Measurements from ENCODE around the gene ARFGAP3. TPM values are rescaled to one million over a fixed set of nuclear protein-coding genes. Genes with fewer than 3 reads are reported as not detected.

ARFGAP3 gene
- total RNA-seq, 1 donor from 2014 or later, result 59.1 TPM

DNA sequence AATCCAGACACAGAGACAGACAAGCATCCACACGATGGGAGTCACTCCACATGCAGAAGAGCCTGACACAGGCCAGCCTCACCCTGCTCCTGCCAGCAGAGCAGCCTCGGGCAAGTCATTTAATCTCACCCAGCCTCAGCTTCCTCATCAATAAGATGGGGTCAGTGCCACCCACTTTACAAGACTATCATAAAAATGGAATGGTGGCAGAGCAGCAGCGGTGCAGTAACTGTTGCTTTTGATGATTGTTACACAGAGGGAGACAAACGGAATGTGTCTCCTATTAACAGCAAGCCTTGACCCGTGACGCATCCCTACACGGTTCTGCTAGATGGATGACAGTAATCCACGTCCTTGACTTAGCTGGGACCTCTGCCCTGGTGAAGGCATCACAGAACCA lies 26.0 kb upstream of the ARFGAP3 start:
- TF ChIP-seq, protein P1, sequence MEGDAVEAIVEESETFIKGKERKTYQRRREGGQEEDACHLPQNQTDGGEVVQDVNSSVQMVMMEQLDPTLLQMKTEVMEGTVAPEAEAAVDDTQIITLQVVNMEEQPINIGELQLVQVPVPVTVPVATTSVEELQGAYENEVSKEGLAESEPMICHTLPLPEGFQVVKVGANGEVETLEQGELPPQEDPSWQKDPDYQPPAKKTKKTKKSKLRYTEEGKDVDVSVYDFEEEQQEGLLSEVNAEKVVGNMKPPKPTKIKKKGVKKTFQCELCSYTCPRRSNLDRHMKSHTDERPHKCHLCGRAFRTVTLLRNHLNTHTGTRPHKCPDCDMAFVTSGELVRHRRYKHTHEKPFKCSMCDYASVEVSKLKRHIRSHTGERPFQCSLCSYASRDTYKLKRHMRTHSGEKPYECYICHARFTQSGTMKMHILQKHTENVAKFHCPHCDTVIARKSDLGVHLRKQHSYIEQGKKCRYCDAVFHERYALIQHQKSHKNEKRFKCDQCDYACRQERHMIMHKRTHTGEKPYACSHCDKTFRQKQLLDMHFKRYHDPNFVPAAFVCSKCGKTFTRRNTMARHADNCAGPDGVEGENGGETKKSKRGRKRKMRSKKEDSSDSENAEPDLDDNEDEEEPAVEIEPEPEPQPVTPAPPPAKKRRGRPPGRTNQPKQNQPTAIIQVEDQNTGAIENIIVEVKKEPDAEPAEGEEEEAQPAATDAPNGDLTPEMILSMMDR (IDR thresholded peaks at IDR 0.05), result no peak
- Mint-ChIP-seq H3K4me1 (ENCODE audit: unreplicated experiment) (no peaks in the 10 kb centered on the region), H3K27me3 (ENCODE audit: unreplicated experiment) (no peaks in the 10 kb centered on the region), H3K36me3 (ENCODE audit: unreplicated experiment) (peaks cover 18% of the 10 kb centered on the region), H3K9me3 (ENCODE audit: unreplicated experiment) (no peaks in the 10 kb centered on the region), H3K4me3 (ENCODE audit: unreplicated experiment) (no peak overlapping the region), H3K27ac (ENCODE audit: unreplicated experiment) (no peak overlapping the region)
- DNase-seq (ENCODE audit: extremely low spot score, unreplicated experiment), result no peak

DNA sequence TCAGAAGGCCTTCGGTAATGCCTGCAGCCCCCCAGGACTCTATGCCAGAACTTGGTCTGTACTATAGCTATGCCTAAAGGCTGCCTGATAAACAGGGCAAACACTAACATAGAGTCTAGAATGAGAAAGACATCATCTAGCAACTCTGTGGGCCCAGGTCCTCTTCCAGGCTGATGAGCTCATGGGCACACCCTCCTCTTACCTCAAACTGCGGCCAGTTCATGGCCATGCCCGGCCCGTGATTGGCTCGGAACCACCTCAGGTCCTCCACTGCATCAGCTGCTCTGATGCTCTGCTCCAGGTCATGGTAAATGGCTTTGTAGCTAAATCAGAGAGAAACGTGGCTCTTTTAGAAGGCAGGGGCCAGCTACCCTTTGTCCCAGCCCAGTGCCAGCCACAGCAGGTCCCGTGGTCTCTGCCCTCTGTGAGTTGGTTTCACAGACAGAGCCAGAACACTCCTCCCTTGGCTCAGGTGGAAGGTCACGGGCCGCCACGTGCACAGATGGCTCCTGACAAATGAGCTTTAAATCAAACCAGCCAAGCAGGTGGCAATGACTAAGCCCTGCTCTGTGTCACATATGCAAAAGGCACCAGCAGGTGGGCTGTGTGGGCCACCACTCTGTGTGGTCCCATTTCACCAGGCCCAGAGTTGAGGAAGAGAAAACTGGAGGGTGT lies 25.0 kb upstream of the ARFGAP3 start:
- no peak overlapping the region for H3K4me3 Mint-ChIP-seq (ENCODE audit: unreplicated experiment)
- H3K9me3 Mint-ChIP-seq (ENCODE audit: unreplicated experiment), result no peaks in the 10 kb centered on the region
- TF ChIP-seq, protein P1 (IDR thresholded peaks at IDR 0.05), result no peak
- no peak for DNase-seq (ENCODE audit: extremely low spot score, unreplicated experiment)
- no peaks in the 10 kb centered on the region for H3K27me3 Mint-ChIP-seq (ENCODE audit: unreplicated experiment)
- no peaks in the 10 kb centered on the region for H3K4me1 Mint-ChIP-seq (ENCODE audit: unreplicated experiment)
- no peak overlapping the region for H3K27ac Mint-ChIP-seq (ENCODE audit: unreplicated experiment)
- H3K36me3 Mint-ChIP-seq (ENCODE audit: unreplicated experiment), result peaks cover 16% of the 10 kb centered on the region

DNA sequence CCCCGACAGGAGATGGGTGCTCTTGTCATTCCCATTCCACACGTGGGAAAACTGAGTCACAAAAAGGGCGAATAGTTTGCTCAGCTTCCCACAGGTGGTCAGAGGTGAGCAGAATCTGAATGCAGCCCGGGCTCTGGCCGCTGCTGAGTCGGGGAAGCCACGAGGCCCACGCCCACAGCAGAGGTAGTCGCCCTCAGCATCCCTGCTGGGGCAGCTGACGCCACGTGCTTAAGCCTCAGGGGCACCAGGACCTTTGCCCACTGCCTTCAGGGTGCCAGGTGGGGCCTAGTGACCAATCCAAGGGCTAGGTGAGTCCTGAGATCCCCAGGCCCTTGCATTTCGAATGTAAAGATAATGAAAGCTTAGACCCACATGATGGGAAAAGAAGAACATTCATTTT lies 24.2 kb upstream of the ARFGAP3 start:
- Mint-ChIP-seq H3K4me3 (ENCODE audit: unreplicated experiment) (no peak overlapping the region), H3K9me3 (ENCODE audit: unreplicated experiment) (no peaks in the 10 kb centered on the region), H3K4me1 (ENCODE audit: unreplicated experiment) (no peaks in the 10 kb centered on the region), H3K27me3 (ENCODE audit: unreplicated experiment) (no peaks in the 10 kb centered on the region), H3K27ac (ENCODE audit: unreplicated experiment) (no peak overlapping the region), H3K36me3 (ENCODE audit: unreplicated experiment) (peaks cover 21% of the 10 kb centered on the region)
- TF ChIP-seq, protein P1 (IDR thresholded peaks at IDR 0.05), result no peak
- DNase-seq (ENCODE audit: extremely low spot score, unreplicated experiment), result no peak

DNA sequence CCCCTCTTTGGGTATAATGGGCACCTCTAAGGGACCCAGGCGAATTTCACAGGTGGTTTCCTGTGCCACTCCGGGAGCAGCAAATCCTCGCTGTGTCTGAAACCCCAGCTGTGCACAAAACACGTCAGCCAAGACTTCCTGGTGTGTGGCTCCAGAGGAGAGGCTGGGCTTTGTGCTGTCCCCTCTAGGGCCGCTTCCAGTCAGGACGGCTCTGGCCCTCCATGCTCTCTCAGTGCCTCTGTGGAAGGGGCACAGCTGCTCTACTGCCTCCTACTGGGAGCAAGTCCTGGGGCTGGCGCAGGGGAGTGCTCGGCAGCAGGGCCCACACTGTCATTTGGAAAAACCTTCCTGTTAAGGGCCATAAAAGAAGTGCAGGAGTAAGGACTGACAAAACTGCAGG lies 23.7 kb upstream of the ARFGAP3 start:
- Mint-ChIP-seq H3K4me1 (ENCODE audit: unreplicated experiment) (no peaks in the 10 kb centered on the region), H3K36me3 (ENCODE audit: unreplicated experiment) (peaks cover 25% of the 10 kb centered on the region), H3K4me3 (ENCODE audit: unreplicated experiment) (no peak overlapping the region), H3K9me3 (ENCODE audit: unreplicated experiment) (no peaks in the 10 kb centered on the region), H3K27ac (ENCODE audit: unreplicated experiment) (no peak overlapping the region), H3K27me3 (ENCODE audit: unreplicated experiment) (no peaks in the 10 kb centered on the region)
- no peak for DNase-seq (ENCODE audit: extremely low spot score, unreplicated experiment)
- TF ChIP-seq, protein P1 (IDR thresholded peaks at IDR 0.05), result no peak

DNA sequence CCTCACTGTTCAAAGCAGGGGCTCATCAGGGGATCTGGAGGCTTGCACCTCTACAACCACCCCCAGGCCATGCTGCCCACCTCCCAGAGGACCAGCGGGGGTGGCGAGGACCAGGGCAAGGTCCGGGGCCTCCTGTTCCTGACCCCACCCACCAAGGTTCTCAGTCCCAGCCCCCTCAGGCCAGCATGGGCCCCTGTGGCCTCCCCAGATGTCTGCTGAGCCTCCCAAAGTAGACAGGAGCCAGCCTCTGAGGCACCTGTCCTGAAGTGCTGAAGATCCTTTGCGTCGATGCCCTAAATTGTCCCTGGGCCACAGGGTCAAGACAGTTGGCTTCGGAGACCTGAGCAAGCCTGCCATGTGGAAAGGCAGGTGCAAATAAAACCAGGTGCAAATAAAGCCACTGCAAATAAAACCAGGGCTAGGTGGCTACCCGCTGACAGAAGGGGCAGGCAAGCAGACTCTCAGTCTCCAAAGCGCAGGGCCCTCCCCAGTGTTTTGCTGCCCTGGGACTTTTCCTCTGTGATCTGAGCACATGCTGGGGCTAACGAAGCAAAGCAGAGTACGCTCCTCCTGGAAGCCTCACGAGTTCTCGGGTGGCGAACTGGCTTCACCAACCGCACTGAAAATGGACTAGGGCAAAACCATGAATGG lies 22.4 kb upstream of the ARFGAP3 start:
- Mint-ChIP-seq H3K27me3 (ENCODE audit: unreplicated experiment) (no peaks in the 10 kb centered on the region), H3K36me3 (ENCODE audit: unreplicated experiment) (peaks cover 25% of the 10 kb centered on the region), H3K4me1 (ENCODE audit: unreplicated experiment) (no peaks in the 10 kb centered on the region), H3K4me3 (ENCODE audit: unreplicated experiment) (no peak overlapping the region), H3K27ac (ENCODE audit: unreplicated experiment) (no peak overlapping the region), H3K9me3 (ENCODE audit: unreplicated experiment) (no peaks in the 10 kb centered on the region)
- no peak for DNase-seq (ENCODE audit: extremely low spot score, unreplicated experiment)
- TF ChIP-seq, protein P1 (IDR thresholded peaks at IDR 0.05), result no peak

Measured in osteocyte (in vitro differentiated cells).